GM19452 (cell line): ENCODE data around the gene CFAP298.
A peak's percentile ranks its signal among the peaks of the same experiment; 100 is the strongest.
"Not testable (repeated sequence)": the region's sequence is repeated elsewhere in the genome, so short reads cannot be mapped to it uniquely, and the experiment has no call there.

Experiments
- ATAC-seq: cut with Tn5 transposase; IDR thresholded peaks from one replicate; pipeline ENCODE4 v1.9.1; 2021; ENCODE audit not compliant: unreplicated experiment

Gene CFAP298, protein sequence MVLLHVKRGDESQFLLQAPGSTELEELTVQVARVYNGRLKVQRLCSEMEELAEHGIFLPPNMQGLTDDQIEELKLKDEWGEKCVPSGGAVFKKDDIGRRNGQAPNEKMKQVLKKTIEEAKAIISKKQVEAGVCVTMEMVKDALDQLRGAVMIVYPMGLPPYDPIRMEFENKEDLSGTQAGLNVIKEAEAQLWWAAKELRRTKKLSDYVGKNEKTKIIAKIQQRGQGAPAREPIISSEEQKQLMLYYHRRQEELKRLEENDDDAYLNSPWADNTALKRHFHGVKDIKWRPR

DNA sequence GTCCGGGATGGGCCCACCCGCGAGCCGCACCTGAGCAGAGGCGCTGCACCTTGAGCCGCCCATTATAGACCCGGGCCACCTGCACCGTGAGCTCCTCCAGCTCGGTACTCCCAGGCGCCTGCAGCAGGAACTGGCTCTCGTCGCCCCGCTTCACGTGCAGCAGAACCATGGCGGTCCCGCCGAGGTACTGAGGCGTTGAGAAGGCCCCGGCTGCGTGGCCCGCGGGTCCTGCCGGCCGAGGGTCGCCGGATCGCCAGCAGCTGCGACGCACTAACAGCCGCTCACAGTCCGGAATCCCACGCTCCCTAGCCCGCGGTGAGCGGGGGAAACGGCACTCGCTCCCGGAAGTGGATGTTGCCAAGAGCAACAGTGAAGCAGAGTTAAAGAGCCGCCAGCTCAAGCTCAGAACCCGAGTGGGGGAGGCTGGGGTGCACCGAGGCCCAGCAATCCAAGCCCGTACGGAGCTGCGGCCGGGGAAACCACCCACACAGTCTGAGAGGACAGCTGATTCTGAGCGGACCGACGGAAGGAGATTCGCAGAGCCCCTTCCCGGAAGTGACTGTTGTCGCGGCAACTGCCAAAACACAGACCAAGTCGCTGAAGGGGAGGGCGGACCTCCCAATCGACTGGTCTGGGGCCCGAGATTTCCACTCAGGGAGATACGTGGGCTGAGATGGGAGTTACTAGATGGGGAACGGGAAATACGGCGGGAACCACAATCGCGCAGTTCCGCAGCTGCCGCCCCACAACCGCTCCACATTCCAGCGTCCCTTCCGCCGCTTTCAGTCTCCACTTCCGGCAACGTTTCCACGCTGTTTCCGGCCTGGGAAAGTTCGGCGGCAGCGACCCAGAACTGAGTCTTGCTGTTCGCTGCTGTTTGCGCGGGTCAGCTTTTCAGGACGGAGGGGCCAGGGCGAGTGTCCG, at the start of gene CFAP298:
CFAP298 (minus strand) TSS at position 303 of the 924 bp plus-strand sequence; CDS start at position 169, 134 bp downstream.
- peak; percentile 96 for ATAC-seq

DNA sequence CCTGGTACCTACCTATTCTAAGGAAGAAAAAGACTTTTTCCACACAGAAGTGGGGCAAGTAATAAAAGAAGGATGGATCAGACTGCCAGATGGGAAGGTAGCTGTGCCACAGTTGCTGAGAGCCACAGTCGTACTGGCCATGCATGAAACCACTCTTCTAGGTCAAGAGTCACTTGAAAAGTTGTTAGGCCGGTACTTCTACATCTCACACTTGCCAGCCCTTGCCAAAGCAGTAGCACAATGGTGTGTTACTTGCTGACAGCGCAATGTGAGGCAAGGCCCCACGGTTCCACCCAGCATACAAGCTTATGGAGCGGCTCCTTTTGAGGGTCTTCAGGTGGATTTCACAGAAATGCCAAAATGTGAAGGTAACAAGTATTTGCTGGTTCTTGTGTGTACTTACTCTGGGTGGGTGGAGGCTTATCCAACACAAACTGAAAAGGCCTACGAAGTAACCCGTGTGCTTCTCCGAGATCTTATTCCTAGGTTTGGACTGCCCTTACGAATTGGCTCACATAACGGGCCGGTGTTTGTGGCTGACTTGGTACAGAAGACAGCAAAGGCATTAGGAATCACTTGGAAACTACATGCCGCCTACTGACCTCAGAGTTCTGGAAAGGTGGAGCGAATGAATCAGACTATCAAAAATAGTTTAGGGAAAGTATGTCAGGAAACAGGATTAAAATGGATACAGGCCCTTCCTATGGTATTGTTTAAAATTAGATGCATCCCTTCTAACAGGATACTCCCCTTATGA, 49.0 kb upstream of the CFAP298 start:
- ATAC-seq = not testable (repeated sequence)

DNA sequence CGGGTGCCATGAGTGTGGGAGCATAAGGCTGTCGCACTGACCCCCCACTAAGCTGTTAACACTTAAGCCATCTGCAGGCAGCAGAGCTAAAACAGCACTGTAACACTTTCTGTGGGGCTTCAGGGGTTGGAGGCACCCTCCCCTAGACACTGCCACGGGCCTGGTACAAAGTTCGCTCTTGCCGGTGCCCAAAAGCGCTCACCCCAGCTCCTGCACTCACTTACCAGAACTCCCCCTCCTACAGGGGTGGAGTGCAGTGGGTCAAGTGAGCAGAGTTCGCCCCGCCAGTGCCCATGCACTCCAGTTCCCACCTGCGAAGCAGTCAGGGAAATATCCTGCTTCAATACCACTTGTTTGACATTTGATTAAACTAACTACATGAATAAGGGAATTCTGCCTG, 46.3 kb upstream of the CFAP298 start:
- no peak for ATAC-seq

DNA sequence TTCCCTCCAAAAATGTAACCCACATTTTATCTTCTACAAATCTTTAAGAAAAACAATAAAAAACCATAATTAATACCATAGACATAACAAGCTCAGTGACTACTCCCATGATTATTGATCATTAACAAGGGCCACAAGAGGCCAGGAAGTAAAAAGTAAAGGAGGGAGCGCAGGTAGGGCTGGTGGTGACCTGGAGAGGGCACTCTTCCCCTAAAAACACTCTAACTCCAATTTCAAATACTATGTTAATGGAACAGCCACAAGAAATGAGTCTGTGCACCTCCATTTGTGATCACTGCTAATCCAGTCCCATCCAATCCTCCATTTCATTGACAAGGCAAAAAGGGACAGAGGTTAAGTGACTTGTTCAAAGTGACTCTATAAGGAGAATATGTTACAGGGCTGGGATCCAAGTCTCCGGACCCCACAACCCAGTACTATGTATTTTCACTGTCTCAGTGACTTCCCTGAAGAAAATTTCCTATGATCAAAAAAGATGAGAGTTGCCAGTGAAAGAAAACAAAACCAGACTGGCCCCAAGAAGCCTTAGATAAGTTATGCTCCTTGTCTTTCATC, 41.2 kb upstream of the CFAP298 start:
- ATAC-seq = no peak

DNA sequence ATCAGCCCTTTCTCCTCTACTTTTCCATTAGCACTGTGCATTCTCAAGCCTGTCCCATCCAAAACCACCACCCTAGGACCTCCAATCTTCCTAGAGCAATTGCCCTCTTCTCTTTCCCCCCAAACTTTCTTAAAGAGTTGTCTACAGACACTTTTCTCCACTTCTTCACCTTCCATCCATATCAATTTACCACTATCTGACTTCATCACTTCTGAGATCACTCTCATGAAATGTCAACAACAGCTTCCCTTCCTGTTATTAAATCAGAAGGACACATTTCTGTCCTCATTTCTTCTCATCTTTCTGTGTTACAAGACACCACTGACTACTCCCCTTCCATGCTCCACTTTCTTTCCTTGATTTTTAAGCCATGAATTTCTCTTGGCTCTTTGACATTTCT, 36.0 kb upstream of the CFAP298 start:
- ATAC-seq = no peak

DNA sequence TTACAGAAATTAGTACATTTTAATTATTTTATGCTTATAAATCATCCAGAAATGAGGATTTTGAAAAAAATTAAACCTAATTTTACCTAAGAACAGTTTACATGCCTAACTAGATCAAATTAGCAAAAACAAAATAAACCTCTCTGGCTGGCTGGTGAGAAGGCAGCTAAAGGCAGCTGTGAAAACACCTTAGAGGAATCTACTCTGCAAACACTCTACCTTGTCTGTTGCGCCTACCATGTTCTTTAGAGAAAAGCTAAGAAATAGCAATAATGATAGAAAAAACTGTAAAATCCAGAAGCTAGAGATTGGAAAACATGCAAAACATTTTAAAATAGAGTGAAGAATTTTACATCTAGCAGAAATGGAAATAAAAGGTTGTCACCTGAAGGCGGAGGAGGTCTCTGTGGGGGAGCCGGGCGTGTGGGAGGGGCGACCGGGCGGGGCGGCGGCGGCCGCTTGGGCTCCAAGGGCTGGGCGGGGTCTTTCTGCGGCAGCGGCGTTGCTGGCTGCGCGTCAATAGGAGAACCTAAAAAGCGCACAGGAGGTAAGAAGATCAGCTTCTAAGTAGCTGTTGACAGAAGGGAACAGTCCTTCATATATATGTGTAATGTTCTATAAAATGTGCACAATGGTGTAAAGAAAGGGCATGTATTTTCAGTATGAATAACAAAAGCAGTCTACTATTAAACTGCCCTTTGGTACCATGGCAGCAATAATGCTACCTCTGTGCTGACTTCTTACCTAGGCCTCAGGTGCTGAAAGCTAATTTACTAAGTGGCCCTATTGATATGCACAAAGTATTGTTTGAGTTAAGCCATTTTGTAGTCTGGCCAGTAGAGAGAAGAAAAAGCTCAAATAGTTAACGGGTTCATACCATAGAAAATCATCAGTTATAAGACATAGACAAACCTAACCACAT, 33.3 kb upstream of the CFAP298 start:
- ATAC-seq = no peak

DNA sequence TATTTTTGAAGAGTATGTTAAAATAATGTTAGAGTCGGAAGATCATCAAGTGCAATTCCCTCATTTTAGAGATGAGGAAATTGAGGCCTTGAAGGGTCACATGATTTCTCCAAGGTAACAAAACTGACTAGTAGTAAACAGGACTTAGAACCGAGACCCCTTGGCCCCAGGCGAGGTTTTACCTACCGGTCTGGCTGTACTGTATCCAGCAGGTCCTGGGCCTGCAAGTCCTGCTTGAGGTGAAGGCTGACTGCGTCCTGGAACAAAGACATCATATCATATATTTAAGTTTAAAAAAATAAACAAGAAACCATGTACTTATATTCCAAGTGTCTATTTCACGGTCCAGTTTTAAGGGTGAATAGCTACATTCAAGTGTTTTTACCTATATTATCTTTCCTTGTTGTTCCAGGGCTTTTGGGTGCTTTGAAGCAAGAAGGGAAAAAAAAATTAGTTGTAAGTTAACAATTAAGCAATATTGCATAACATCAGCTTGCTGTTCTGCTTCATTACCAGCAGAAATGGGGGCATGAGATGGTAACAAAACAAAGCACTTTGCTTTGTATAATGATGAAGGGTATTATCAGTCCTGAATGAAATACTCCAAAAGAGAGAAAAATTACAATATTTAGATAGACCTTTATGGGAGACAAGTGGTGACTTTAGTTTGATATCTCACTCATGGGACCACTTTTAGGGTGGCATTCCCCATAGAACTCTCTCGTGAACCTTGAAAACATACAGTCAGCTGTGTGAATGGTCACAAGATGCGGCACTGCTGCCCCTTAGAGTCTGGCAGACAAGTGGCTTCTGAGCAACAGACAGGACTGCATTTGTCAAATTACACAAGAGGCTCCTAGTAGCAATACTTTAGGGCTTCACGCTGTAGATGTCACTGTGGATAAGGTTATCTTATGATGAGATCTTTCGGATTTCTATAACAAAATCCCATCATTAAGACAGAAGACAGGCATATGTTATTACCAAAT, 29.8 kb upstream of the CFAP298 start:
- no peak for ATAC-seq

DNA sequence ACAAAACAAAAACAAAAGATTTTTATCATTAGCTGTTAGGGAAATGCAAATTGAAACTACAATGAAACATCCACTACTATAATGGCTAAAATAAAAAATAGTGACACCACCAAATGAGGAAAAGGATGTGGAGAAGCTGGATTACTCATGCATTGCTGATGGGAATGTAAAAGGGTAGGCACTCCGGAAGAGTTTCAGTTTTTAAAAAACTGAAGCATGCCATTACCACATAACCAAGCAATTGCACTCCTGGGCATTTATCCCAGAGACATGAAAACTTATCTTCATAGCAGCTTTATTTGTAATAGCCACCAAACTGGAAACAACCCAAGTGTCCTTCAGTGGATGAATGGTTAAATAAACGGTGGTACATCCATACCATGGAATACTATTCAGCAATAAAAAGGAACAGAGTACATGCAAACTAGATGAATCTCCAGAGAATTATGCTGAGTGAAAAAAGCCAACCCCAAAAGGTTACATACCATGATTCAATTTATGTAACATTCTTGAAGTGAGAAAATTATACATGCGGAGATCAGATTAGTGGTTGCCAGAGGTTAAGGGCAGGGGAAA, 14.5 kb upstream of the CFAP298 start:
- no peak for ATAC-seq

DNA sequence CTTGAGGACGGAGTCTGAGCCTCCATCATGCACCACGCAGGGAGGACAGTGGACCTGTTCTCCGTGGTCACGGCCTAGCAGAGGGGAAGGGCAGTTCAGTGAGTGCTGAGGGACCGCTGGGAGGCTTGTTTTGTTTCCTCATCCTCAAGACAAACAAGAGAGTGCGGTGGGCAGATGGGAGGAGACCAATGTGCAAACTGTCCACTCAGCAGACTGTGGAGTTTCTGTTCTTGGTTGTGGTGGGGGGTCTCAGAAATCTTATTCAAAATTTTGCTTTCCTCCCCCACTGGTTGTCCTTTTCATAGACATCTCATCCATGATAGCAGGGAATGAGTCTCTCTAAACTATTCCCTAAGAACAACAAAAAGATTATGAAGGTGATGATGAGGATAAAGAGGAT, 6.0 kb upstream of the CFAP298 start:
- ATAC-seq = not testable (repeated sequence)

DNA sequence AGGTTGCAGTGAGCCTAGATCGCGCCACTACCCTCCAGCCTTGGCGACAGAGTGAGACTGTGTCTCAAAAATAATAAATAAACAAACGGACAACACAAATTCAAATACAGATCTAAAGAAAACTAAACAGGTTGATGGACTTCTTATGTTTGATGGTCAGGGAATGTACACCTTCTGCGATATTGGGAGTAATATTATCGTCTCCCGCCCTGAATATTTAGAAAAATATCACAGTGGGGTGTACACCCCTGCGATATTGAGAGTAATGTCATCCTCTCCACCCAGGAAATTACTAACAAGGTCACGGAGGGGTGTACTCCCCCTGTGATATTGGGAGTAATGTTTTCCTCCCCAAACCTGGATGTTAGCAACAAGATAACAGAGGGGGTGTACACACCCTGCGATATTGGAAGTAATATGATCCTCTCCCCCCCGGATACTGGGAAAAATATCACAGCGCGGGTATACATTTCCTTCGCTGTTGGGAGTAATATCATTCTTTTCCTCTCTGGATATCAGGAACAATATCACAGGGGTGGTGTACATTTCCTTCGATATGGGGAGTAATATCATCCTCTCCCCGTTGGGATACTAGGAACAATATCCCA, 1.4 kb upstream of the CFAP298 start:
- no peak for ATAC-seq

DNA sequence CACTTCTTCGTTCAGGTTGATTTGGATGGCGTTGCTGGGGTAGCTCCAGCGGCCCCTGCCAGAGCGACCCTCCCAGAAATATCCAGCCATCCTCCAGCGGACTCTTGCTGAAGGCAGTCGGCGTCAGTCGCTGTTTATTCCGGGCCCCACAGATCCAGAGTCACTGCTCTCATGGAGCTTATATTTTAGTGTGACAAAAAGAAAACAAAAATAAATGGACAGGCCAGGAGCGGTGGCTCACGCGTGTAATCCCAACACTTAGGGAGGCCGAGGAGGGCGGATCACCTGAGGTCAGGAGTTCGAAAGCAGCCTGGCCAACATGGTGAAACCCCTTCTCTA, 791 bp upstream of the CFAP298 start:
- no peak for ATAC-seq

DNA sequence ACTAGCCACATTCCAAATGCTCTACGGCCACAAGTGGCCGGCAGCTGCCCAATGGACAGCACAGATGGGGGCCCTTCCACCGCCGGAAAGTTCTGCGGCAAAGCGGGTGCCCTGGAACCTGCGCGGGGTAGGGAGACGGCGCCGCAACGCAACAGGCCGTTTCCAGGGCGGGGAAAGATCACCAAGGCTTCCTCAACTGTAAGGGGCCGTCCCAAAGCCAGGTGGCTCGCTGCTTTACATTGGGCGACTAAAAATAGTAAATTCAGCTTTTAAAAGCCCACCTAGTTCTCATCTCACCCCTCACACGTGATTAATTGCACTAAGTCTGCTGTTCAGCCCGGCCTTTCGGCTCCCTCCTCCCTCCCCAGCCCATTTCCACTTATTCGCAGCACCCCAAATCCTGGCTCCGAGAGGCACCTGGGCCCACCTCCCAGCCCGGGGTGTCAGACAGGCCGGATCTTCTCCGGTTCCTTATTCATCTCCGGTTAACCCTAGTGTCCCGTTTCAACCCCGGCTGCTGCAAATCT, 643 bp downstream of the CFAP298 start:
- no peak for ATAC-seq

DNA sequence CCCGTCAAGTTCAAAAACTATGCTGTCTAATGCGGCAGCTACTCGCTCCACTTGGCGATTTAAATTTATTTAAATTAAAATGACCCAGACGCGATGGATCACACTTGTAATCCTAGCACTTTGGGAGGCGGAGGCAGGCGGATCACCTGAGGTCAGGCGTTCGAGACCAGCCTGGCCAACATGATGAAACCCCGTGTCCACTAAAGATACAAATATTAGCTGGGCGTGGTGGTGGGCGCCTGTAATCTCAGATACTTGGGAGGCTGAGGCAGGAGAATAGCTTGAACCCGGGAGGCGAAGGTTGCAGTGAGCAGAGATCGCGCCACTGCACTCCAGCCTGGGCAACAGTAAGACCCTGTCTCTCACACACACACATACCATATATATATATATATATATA, 1.2 kb downstream of the CFAP298 start:
- not testable (repeated sequence) for ATAC-seq

DNA sequence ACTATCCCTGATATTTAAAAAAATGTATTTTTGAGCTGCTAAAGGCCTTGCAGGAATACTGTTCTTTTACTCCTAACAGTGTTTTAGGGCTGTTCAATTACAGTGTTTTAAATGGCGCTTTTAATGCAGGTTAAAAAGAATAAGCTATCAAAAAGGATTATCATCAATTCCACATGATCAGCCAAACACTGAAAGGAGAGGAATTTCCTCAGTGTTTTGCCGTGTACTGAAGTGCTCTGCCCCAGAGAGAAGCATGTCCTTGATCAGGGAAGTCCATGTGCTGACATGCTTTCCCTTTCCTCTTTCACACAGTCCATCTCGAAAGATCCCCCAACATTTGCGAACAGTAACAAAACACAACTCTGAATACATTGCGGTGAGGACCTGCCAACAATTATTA, 3.3 kb downstream of the CFAP298 start:
- ATAC-seq = no peak

DNA sequence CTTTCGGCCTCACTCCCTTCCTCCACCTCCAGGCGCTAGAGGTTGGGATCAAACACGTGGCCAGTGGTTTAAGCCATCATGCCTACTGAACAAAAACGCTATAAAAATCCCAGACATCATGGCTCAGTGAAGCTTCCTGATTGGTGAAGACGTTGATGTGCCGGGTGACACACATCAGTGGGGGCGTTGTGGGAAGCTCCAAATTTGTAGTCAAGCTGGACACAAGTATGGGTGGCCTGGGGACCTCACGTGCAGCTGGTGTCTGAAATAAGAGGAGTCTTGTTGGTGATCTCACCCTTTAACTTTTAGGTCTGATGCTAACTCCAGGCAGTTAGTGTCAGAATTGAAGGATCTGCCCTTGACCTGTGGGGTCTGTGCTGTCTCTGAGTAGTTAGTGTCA, 6.7 kb downstream of the CFAP298 start:
- ATAC-seq = no peak

DNA sequence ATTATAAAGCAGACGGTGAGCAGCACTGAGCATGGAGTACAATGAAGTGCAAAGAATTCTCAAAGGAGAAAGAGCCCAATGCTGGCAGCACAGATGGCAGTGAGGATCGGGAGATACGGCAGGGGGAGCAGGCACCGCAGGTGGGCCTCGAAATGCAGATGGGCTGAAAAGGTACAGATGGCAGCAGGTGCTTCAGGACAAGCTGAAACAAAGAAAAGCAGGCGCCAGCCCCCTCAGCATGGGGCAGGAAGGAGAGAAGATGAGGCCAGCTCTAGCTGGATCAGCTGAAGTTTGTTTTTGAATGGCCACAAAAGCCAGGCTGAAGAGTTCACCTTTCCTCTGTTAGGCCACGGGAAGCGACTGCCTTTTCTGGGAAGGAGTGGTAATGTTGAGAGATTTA, 7.7 kb downstream of the CFAP298 start:
- ATAC-seq = no peak

DNA sequence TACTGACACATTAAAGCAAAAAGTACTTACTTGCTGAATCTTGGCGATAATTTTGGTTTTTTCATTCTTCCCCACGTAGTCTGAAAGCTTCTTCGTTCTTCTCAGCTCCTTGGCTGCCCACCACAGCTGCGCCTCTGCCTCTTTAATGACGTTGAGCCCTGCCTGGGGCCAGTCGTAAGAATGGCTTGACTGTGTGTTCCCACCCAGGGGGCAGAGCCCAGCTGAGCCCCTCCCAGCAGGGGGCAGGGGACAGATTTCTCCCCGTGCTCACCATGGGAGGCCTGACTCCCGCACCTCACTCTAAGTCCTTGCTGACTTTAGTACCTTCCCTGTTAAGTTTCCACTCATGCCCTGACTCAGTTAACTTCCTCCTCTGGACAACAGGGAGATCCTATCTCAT, 9.0 kb downstream of the CFAP298 start:
- no peak for ATAC-seq

DNA sequence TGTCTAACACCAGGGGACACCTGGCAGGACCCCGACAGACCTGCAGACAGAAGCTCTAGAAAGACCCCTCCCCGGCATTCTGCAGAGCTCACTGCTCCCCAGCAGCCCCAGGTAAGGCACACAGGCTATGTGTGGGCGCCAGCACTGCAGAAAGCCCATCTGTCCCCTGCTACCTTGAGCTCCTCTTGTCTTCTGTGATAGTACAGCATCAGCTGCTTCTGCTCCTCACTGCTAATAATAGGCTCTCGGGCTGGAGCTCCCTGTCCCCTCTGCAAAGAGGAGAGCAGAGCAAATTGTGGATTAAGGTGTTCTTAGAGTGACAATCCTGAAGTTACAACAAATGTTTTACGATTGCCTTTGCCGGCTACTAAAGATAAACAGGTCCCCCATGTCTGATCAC, 10.1 kb downstream of the CFAP298 start:
- no peak for ATAC-seq
